Mucosa of rectum (tissue), 2 donors: ENCODE data around the gene RHEB.
"Not testable (repeated sequence)": the region's sequence is repeated elsewhere in the genome, so short reads cannot be mapped to it uniquely, and the experiment has no call there.

Source experiments
- H3K27ac ChIP-seq, 2 donors: one replicate each; pipeline ENCODE4 v1.7.0; 2013; ENCODE audit warnings: inconsistent platforms in 2 of 2, low read depth in 2 of 2, low read length in 2 of 2
- H3K27me3 ChIP-seq, 2 donors: one replicate each; pipeline ENCODE4 v1.7.0; 2013; ENCODE audit warnings: low read length in 2 of 2; ENCODE audit not compliant: control insufficient read depth in 2 of 2, insufficient read depth in 2 of 2
- H3K36me3 ChIP-seq, 2 donors: one replicate each; pipeline ENCODE4 v1.7.0; 2013; ENCODE audit warnings: low read length in 2 of 2; ENCODE audit not compliant: control insufficient read depth in 2 of 2, insufficient read depth in 2 of 2
- H3K4me1 ChIP-seq, 2 donors: one replicate each; pipeline ENCODE4 v1.7.0; 2013; ENCODE audit warnings: low read length in 2 of 2, mild to moderate bottlenecking in 1 of 2; ENCODE audit not compliant: control insufficient read depth in 2 of 2, insufficient read depth in 2 of 2
- H3K4me3 ChIP-seq, 2 donors: one replicate each; pipeline ENCODE4 v1.7.0; 2013; ENCODE audit warnings: low read length in 2 of 2
- H3K9ac ChIP-seq, 2 donors: one replicate each; pipeline ENCODE4 v1.7.0; 2013; ENCODE audit warnings: low read length in 2 of 2, low read depth in 1 of 2, mild to moderate bottlenecking in 1 of 2
- H3K9me3 ChIP-seq, 2 donors: one replicate each; pipeline ENCODE4 v1.7.0; 2013; ENCODE audit warnings: low read length in 2 of 2; ENCODE audit not compliant: control insufficient read depth in 2 of 2
- donor health status: healthy.
- donor health status: Normal muscosa, but diverticular disease.

Gene RHEB

DNA sequence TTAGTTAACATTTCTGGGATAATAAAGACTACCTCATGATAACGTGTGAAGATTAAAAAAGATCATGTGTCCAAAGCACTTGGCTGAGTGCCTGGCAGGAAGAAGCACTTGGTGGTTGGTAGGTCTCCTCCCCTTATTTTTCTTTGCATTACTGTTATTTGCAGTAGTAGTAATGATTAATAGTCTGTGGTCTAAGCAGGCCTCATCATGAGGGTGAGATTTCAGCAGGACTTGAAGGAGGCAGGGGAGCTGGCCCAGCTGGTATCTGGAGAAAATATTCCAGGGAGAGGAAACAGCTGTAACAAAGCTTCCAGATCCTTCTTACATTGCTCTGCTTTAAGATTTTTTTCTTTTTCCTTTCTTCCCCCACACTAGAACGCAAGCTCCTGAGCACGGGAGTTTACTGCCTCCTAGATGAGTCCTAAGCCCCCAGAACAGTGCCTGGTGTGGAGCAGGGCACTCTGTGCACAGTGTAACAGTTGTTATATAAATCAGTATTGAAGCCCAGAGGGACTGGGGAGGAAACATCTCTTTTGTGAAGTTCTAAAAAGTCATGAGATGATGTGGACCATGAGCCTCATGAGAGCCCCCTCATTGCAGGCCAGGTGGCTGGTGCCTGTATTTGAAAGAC is 31.1 kb upstream of the RHEB start:
- H3K27ac ChIP-seq, result no peak overlapping the region
- H3K36me3 ChIP-seq, result no peaks in the 10 kb centered on the region
- H3K9me3 ChIP-seq, result no peaks in the 10 kb centered on the region
- no peaks in the 10 kb centered on the region for H3K27me3 ChIP-seq
- H3K4me3 ChIP-seq, result no peak overlapping the region
- no peaks in the 10 kb centered on the region for H3K4me1 ChIP-seq
- no peak overlapping the region for H3K9ac ChIP-seq

DNA sequence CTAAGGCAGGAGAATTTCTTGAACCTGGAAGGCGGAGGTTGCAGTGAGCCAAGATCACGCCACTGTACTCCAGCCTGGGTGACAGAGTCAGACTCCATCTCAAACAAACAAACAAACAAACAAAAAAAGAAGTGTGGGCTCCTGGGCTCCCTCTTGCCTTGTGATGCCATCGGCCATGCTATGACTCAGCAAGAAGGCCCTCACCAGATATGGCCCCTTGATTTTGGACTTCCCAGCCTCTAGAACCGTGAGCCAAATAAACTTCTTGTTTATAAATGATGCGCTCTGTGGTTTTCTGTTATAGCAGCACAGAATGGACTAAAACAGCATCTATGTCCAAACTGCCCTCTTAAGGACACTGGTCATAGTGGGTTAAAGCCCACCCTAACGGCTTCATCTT is 29.9 kb upstream of the RHEB start:
- H3K4me1 ChIP-seq, result no peaks in the 10 kb centered on the region
- no peak overlapping the region for H3K9ac ChIP-seq
- no peaks in the 10 kb centered on the region for H3K9me3 ChIP-seq
- H3K4me3 ChIP-seq, result no peak overlapping the region
- H3K36me3 ChIP-seq, result no peaks in the 10 kb centered on the region
- no peaks in the 10 kb centered on the region for H3K27me3 ChIP-seq
- no peak overlapping the region for H3K27ac ChIP-seq

DNA sequence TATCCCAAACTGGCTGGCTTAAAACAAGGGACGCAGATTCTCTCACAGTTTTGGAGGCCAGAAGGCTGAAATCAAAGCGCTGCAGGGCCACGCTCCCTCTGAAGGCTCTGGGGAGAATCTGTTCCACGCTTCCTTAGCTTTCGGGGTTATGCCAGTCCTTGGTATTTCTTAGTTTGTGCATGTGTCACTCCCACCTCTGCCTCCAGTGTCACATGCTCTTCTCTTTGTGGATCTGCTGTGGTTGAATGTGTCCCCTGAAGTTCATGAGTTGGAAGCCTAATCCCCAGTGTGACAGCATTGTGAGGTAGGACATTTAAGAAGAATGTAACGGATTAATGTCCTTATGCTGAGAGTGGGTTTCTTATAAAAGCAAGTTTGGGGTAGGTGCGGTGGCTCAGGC is 29.4 kb upstream of the RHEB start:
- Histone ChIP-seq H3K4me3 (no peak overlapping the region), H3K27ac (no peak overlapping the region), H3K9ac (no peak overlapping the region), H3K36me3 (no peaks in the 10 kb centered on the region), H3K9me3 (no peaks in the 10 kb centered on the region), H3K27me3 (no peaks in the 10 kb centered on the region), H3K4me1 (no peaks in the 10 kb centered on the region)

DNA sequence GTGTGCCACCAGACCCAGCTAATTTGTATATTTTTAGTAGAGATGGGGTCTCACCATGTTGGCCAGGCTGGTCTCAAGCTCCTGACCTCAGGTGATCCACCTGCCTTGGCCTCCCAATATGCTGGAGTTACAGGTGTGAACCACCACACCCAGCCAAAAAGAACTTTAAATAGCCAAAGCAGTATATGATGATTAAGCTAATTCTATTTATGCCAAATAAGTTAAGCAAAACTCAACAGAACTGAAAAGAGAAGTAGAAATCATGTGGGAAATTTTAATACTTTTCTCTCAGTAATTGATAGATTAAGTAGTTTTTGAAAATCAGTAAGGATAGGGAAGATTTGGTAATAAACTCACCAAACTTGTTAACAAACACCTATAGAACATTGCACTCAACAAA is 24.5 kb upstream of the RHEB start:
- H3K9ac ChIP-seq, result no peak overlapping the region
- H3K4me3 ChIP-seq, result no peak overlapping the region
- no peaks in the 10 kb centered on the region for H3K36me3 ChIP-seq
- H3K27ac ChIP-seq, result no peak overlapping the region
- no peaks in the 10 kb centered on the region for H3K9me3 ChIP-seq
- no peaks in the 10 kb centered on the region for H3K4me1 ChIP-seq
- no peaks in the 10 kb centered on the region for H3K27me3 ChIP-seq

DNA sequence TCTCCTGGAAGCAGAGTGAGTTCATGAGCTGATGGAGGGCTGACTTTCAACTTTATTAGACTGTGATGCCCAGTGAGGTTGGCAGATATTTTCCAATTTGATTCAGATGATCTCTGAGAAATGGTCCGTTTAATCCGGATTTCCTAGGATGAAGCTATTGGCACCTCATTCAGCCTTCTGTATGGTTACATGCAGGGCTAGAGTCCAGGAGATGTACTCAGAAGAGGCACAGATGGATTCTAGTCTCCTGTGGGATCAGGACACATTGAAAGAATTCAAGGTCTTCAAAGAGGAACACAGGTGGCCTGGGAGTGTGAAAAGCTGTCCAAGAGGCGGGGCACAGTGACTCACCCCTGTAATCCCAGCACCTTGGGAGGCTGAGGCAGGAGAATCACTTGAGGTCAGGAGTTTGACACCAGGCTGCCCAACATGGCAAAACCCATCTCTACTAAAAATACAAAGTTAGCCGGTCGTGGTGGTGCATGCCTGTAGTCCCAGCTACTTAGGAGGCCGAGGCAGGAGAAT is 23.0 kb upstream of the RHEB start:
- Histone ChIP-seq H3K4me1 (no peaks in the 10 kb centered on the region), H3K9me3 (no peaks in the 10 kb centered on the region), H3K27ac (no peak overlapping the region), H3K4me3 (no peak overlapping the region), H3K36me3 (no peaks in the 10 kb centered on the region), H3K9ac (no peak overlapping the region), H3K27me3 (peaks cover 0 to 1% of the 10 kb centered on the region in 2 donors)

DNA sequence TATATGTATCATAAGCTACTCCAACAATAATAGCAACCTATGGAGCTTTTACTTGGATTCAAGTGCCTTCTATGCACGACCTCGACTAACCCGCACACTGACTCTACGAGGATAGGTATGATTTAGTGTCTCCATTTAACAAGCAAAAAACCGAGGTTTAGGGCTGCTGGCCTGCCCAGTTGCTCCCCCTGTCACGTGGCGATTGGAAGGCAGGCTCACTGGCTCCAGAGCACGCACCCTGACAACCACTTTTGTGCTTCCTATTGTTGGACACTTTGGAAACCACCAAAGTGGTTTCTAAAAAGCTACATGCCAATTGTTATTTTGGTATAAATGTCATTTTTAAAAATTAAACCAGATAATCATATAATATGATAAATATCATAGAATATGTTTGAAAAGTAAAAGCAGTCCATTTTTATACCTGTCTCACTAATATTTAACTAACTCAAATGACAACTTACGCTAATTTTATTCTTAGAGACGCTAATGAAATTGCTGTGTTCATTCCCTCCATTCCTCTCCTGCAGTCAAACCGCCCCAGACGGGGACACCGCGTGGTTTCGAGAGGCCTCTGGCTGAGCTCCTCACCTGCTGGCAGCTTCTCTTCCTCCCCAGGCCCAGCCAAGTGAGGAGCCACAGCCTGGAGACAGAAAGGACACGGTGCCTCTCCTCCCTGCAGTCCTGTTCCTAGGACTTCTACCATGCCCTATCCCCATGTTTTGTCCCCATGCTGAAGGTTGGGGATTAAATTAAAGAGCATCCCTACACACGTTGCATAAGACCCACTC is 22.2 kb upstream of the RHEB start:
- Histone ChIP-seq H3K9ac (no peak overlapping the region), H3K27ac (no peak overlapping the region), H3K4me3 (no peak overlapping the region), H3K36me3 (no peaks in the 10 kb centered on the region), H3K27me3 (peaks cover 0 to 5% of the 10 kb centered on the region in 2 donors), H3K9me3 (no peaks in the 10 kb centered on the region), H3K4me1 (no peaks in the 10 kb centered on the region)

DNA sequence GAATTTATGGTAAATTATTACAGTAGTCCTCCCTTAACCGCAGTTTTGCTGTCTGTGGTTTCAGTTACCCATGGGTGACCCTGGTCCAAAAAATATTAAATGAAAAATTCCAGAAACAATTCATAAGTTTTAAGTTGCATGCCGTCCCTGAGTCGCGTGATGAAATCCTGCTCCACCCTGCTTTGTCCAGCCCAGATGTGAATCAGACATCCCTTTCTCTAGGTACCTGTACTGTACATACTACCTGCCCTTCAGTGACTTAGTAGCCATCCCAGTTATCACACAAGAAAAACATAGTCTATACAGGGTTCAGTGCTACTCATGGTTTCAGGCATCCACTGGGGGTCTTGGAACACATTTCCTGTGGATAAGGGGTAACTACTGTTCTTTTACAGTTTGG is 20.5 kb upstream of the RHEB start:
- no peaks in the 10 kb centered on the region for H3K9me3 ChIP-seq
- peaks cover 0 to 5% of the 10 kb centered on the region in 2 donors for H3K27me3 ChIP-seq

DNA sequence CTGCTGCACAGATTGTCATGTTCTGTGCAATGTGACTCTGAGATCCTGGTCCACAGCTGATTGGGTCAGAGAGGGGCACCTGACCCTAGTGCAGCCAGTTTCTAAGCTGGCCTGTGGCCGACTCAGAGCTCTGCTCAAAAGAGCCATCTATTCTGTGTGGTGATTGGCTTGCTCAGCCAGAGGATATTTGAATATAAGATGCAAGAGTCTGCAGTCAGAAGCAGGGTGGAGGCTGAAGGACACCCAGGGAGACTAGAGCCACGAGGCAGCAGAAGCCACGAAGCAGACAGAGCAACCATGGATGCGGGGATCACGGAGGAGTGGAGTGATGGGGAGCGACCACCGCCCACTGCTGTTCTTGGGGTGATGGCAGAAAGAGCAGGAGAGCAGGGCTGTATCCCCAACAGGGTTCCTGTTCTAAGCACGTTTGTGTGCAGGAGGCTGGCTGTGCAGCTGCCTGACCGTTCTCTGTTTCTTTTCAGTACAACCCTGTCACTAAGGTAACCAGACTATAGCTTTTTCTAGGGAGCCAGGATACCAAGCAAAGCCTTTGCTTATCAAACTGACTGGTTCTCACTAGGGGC is 19.5 kb upstream of the RHEB start:
- H3K4me1 ChIP-seq, result no peaks in the 10 kb centered on the region
- H3K4me3 ChIP-seq, result no peak overlapping the region
- no peak overlapping the region for H3K27ac ChIP-seq
- H3K36me3 ChIP-seq, result no peaks in the 10 kb centered on the region
- no peaks in the 10 kb centered on the region for H3K9me3 ChIP-seq
- H3K9ac ChIP-seq, result no peak overlapping the region
- H3K27me3 ChIP-seq, result peaks cover 0 to 5% of the 10 kb centered on the region in 2 donors

More for the DNA sequence above, 20.5 kb upstream of the RHEB start:
- no peak overlapping the region for H3K27ac ChIP-seq
- no peaks in the 10 kb centered on the region for H3K36me3 ChIP-seq
- H3K4me3 ChIP-seq, result no peak overlapping the region
- H3K9ac ChIP-seq, result no peak overlapping the region
- no peaks in the 10 kb centered on the region for H3K4me1 ChIP-seq

DNA sequence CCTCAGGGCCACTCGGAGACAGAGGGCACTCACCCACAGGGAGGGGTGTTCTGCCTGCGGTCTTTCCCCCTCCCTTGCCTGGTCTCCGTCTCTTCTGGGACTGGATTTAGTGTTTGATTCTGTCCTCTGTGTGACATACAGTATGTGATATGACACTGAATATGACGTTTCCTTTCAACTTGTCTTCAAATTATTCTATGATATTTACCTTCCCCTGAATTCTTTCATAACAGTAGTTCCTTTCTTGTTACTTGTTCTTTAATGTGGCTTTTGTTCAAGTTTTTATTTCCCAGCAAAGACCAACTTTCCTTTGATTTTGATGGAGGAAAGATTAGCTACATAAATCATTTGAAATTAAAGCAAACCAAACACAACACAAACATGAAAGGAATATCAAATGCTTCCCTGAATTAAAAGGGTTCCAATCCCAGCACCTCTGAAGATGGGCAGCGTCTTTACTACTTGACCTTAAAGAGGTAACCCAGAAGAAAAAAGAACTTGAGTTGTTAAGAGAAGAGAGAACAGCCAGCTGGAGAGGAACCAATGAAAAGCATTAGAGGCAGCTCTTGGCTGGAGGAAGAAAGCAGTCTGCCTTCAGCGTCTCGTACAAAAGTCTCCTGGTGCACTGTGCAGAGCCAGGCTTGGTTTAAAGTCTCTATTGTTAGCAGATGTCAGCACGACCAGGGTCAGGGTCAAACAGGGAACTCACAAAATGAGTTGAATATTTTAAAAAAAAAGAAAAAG is 18.3 kb upstream of the RHEB start:
- no peak overlapping the region for H3K4me3 ChIP-seq
- H3K9me3 ChIP-seq, result no peaks in the 10 kb centered on the region
- H3K27me3 ChIP-seq, result peaks cover 0 to 5% of the 10 kb centered on the region in 2 donors
- H3K9ac ChIP-seq, result no peak overlapping the region
- no peak overlapping the region for H3K27ac ChIP-seq
- H3K36me3 ChIP-seq, result no peaks in the 10 kb centered on the region
- no peaks in the 10 kb centered on the region for H3K4me1 ChIP-seq

DNA sequence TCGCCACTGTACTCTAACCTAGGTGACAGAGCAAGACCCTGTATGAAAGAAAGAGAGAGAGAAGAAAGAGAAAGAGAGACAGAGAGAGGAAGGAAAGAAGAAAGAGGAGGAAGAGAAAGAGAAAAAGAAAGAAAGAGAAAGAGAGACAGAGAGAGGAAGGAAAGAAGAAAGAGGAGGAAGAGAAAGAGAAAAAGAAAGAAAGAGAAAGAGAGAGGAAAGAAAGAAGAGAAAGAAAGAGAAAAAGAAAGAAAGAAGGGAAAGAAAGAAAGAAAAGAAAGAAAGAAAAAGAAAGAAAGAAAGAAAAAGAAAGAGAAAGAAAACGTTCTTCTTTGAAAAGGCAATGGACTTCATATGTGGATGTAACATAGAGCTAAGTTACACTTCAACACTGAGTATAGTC is 16.5 kb upstream of the RHEB start:
- not testable (repeated sequence) for H3K9ac ChIP-seq, H3K4me1 ChIP-seq, H3K9me3 ChIP-seq, H3K27ac ChIP-seq, H3K27me3 ChIP-seq, H3K4me3 ChIP-seq, H3K36me3 ChIP-seq
